ENCODE measurements around the gene MCU. TPM values are rescaled to one million over a fixed set of nuclear protein-coding genes. Genes with fewer than 3 reads are reported as not detected.

Gene MCU
- total RNA-seq, 1 donor from 2014 or later = 15.5 TPM

DNA sequence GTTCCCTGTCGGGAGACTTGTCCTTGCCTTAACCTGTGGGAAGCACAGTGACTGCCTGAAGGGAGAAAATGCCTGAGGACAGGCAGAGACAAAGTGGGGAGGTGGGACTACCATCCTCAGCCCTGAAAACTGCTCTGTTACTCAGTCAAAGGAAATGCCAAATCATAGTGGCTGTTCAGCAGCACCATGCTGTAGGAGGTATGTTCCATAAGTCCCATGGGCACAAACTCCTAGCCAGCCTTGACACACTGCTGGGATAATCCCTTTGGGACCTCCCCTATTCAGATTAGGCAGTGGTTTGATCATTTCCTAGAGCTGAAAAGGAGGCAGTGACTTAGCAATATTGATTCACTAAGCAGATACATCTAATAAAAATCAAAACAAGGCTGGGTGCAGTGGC, 80.1 kb downstream of the MCU start:
- no peak for DNase-seq
- Mint-ChIP-seq H3K4me3 (no peak overlapping the region), H3K9me3 (peaks cover 40% of the 10 kb centered on the region), H3K4me1 (no peaks in the 10 kb centered on the region), H3K27ac (no peak overlapping the region), H3K36me3 (ENCODE audit: low read depth) (peaks cover 42% of the 10 kb centered on the region), H3K27me3 (no peaks in the 10 kb centered on the region)
- intact Hi-C loops (cut with micrococcal nuclease) = no loop called here
- TF ChIP-seq CTCF (IDR thresholded peaks at IDR 0.05) = no peak
- CTCF ChIA-PET = no interaction called here
- POLR2A ChIA-PET = no interaction called here
- ATAC-seq (ENCODE audit: low read depth) = no peak

GRCh38 chr10:72779874-72780273, 87.9 kb downstream of the MCU start:
- Mint-ChIP-seq H3K27ac (no peak overlapping the region), H3K4me3 (no peak overlapping the region), H3K9me3 (peaks cover 5% of the 10 kb centered on the region), H3K27me3 (no peaks in the 10 kb centered on the region), H3K4me1 (no peaks in the 10 kb centered on the region), H3K36me3 (ENCODE audit: low read depth) (peaks cover 5% of the 10 kb centered on the region)
- DNase-seq (no peak), ATAC-seq (ENCODE audit: low read depth) (no peak)
- POLR2A ChIA-PET = no interaction called here
- CTCF ChIA-PET = interaction anchor here (0.6 kb wide), 1 partner anchor 323 kb away, joined by 3 read pairs; no protein-coding TSS in a partner anchor
- intact Hi-C loops (cut with micrococcal nuclease) = no loop called here
- no peak for TF ChIP-seq CTCF (IDR thresholded peaks at IDR 0.05)

DNA sequence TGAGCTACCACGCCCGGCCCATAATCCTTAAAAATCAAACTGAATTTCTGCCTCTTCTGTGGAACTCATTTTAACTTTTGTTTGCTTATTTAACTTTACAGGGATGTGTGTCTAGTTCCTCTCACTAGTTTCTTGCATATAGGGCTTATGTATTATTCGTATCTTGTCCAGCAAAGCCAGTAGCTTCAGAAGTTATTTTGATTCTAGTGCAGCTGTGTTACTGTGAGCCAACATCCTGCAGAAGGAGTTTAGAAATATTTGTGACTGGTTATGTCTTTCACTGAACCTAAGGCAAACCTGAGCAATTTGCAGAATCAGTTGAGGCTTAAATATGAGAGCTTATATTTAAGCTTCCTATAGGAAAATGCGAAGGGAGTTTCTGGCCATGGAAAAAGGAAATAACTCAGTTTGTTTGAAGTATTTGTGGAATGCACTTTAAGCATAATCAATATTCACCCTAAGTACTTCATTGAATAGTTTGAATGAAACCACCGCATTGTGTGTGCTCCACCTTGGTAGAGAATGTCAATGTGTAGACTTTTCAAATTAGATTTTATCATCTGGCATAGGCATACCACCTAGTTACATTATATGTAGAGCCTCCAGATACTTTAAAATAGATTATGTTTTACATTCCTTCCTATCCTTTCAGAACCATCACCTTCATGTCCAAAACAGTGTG, 90.8 kb downstream of the MCU start:
- ChIA-PET CTCF (no interaction called here), POLR2A (no interaction called here)
- intact Hi-C loops (cut with micrococcal nuclease) = no loop called here
- Mint-ChIP-seq H3K4me1 (peaks cover 4% of the 10 kb centered on the region), H3K36me3 (ENCODE audit: low read depth) (no peaks in the 10 kb centered on the region), H3K27me3 (no peaks in the 10 kb centered on the region), H3K27ac (no peak overlapping the region), H3K4me3 (no peak overlapping the region), H3K9me3 (no peaks in the 10 kb centered on the region)
- no peak for TF ChIP-seq CTCF (IDR thresholded peaks at IDR 0.05)
- ATAC-seq (ENCODE audit: low read depth) = no peak
- no peak for DNase-seq

- H3K27me3 Mint-ChIP-seq = no peaks in the 10 kb centered on the region
- DNase-seq (no peak), ATAC-seq (ENCODE audit: low read depth) (no peak)
- CTCF ChIA-PET = no interaction called here
- no peak overlapping the region for H3K4me3 Mint-ChIP-seq
- intact Hi-C loops (cut with micrococcal nuclease) = no loop called here
- H3K36me3 Mint-ChIP-seq (ENCODE audit: low read depth) = no peaks in the 10 kb centered on the region
- POLR2A ChIA-PET = no interaction called here
- H3K9me3 Mint-ChIP-seq = no peaks in the 10 kb centered on the region
- H3K27ac Mint-ChIP-seq = no peak overlapping the region
- peaks cover 4% of the 10 kb centered on the region for H3K4me1 Mint-ChIP-seq
- TF ChIP-seq CTCF (IDR thresholded peaks at IDR 0.05) = no peak
Measured at GRCh38 chr10:72783410-72783833, 91.5 kb downstream of the MCU start.

- DNase-seq = no peak
- H3K36me3 Mint-ChIP-seq (ENCODE audit: low read depth) = no peaks in the 10 kb centered on the region
- ChIA-PET CTCF (no interaction called here), POLR2A (no interaction called here)
- no peak overlapping the region for H3K27ac Mint-ChIP-seq
- no peak for TF ChIP-seq CTCF (IDR thresholded peaks at IDR 0.05)
- H3K4me1 Mint-ChIP-seq = peaks cover 10% of the 10 kb centered on the region
- H3K4me3 Mint-ChIP-seq = no peak overlapping the region
- intact Hi-C loops (cut with micrococcal nuclease) = no loop called here
- no peak for ATAC-seq (ENCODE audit: low read depth)
- no peaks in the 10 kb centered on the region for H3K9me3 Mint-ChIP-seq
- H3K27me3 Mint-ChIP-seq = no peaks in the 10 kb centered on the region
Measured at GRCh38 chr10:72784551-72785351, 92.8 kb downstream of the MCU start.
